ENCODE data around the gene NTM.

The NTM gene

GRCh38 chr11:132289590-132290256, 919.3 kb downstream of the NTM start:
- H3K4me3 ChIP-seq (ENCODE audit: low read length) = no peak overlapping the region
- no peak for TF ChIP-seq CTCF (conservative IDR thresholded peaks at IDR 0.05; ENCODE audit: low read length)
- DNase-seq (ENCODE audit: low read depth) = no peak

- DNase-seq (ENCODE audit: low read depth) = no peak
- no peak overlapping the region for H3K4me3 ChIP-seq (ENCODE audit: low read length)
- TF ChIP-seq CTCF (conservative IDR thresholded peaks at IDR 0.05; ENCODE audit: low read length) = no peak
Measured at GRCh38 chr11:132293586-132293985, 923.2 kb downstream of the NTM start.

GRCh38 chr11:132296946-132297610, 926.7 kb downstream of the NTM start:
- no peak for TF ChIP-seq CTCF (conservative IDR thresholded peaks at IDR 0.05; ENCODE audit: low read length)
- H3K4me3 ChIP-seq (ENCODE audit: low read length) = no peak overlapping the region
- no peak for DNase-seq (ENCODE audit: low read depth)

- no peak for TF ChIP-seq CTCF (conservative IDR thresholded peaks at IDR 0.05; ENCODE audit: low read length)
- DNase-seq (ENCODE audit: low read depth) = no peak
- no peak overlapping the region for H3K4me3 ChIP-seq (ENCODE audit: low read length)
Measured at GRCh38 chr11:132298357-132298756, 927.9 kb downstream of the NTM start.

- no peak for DNase-seq (ENCODE audit: low read depth)
- H3K4me3 ChIP-seq (ENCODE audit: low read length) = no peak overlapping the region
- peak; percentile 41 for TF ChIP-seq CTCF (conservative IDR thresholded peaks at IDR 0.05; ENCODE audit: low read length)
Measured at GRCh38 chr11:132300283-132300682, 929.9 kb downstream of the NTM start.

GRCh38 chr11:132301465-132301864, 931.0 kb downstream of the NTM start:
- DNase-seq (ENCODE audit: low read depth) = no peak
- no peak overlapping the region for H3K4me3 ChIP-seq (ENCODE audit: low read length)
- TF ChIP-seq CTCF (conservative IDR thresholded peaks at IDR 0.05; ENCODE audit: low read length) = no peak

GRCh38 chr11:132301900-132302299, 931.5 kb downstream of the NTM start:
- TF ChIP-seq CTCF (conservative IDR thresholded peaks at IDR 0.05; ENCODE audit: low read length) = no peak
- no peak overlapping the region for H3K4me3 ChIP-seq (ENCODE audit: low read length)
- no peak for DNase-seq (ENCODE audit: low read depth)
